Fibroblast of mammary gland (primary cell): ENCODE results near the gene SLC6A12.

Experiments
- DNase-seq: peaks from one replicate; pipeline ENCODE4 v3.0.0-alpha.2; 2010; ENCODE audit warnings: low read depth
- H3K4me3 ChIP-seq: 2 replicates; pipeline ENCODE4 v1.5.1; 2011; ENCODE audit warnings: low read depth, mild to moderate bottlenecking, low read length, moderate library complexity; ENCODE audit not compliant: control insufficient read depth
- CTCF ChIP-seq: conservative IDR thresholded peaks from 2 replicates; pipeline ENCODE4 v1.5.1; 2011; ENCODE audit warnings: low read depth, low read length, inconsistent platforms; ENCODE audit not compliant: control insufficient read depth, insufficient read depth

Gene SLC6A12

GRCh38 chr12:181921-182320, 32.0 kb downstream of the SLC6A12 start:
- TF ChIP-seq CTCF = no peak
- no peak for DNase-seq

DNA sequence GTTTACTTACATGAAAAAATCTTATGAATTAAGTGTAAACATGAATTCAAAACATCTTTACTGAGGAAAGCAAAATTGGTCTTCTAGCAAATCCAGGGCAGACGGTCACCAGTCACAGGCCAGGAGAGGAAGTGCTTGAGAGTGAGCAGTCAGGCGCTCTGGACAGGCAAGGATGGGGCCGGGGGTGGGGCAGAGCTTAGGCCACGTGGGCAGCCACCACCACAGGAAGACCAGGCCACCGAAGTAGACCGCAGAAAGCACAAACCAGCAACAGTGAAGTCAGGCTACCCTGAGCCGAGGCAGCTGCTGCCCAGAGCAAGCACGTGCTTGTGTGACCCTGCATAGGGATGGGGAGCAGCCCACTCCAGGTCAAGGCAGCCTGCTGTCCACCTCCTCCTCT, 33.5 kb downstream of the SLC6A12 start:
- DNase-seq = no peak
- no peak for TF ChIP-seq CTCF
- no peak overlapping the region for H3K4me3 ChIP-seq

More at GRCh38 chr12:181921-182320, 32.0 kb downstream of the SLC6A12 start:
- no peak overlapping the region for H3K4me3 ChIP-seq

DNA sequence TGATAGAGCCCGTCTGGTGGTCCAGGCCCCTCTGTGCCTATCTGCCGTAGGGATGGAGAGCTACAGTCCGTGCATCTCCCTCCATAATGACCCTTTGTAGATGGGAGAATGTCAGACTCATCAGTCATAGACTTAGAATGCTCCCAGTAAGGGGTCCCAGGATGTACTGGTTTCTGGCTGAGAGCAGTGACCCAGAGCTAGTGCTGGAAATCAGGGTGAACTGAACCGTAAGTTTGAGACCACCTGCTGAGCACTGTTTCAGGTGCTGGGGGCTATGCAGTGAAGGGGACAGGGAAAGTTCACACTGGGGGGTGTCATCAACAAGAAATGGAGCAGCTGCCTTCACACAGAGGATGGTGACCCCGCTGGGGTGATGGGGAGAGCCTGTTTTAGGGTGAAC, 34.1 kb downstream of the SLC6A12 start:
- no peak for TF ChIP-seq CTCF
- no peak for DNase-seq
- no peak overlapping the region for H3K4me3 ChIP-seq

DNA sequence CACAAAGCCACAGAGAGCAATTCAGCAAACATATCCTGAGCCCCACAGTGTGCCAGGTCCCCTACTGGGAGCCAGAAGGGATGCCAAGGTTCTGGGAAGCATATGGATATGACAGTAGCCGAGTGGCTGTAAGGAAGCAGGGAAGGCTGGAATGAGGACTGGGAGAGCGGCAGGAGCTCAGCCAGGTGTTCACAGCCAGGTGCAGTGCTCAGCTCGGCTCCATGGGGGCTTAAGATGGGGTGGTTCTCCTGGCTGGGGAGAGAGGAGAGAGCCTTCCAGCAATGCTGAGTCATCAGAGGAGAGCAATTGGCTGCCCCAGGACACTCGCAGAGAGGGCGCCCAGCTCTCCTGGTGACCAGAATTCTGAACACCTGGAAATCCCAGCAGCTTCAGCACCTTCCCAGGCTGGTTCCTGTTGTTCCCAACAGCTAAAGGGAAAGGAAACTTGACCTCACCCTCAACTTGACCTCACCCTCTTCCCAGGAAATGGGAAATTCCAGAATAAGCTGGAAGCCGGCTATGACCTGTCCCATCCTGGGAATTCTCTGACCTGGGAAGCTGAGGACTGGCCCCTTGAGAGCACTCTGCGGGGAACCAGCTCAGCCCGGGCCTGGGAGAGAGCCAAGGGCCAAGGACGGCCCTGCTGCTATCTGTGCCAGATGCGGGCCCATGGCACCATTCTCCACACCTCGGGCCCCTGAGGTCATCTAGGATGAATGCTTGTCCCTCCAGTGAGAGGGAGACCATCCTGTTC, 34.6 kb downstream of the SLC6A12 start:
- TF ChIP-seq CTCF = no peak
- no peak overlapping the region for H3K4me3 ChIP-seq
- DNase-seq = no peak

GRCh38 chr12:178829-179109, 35.2 kb downstream of the SLC6A12 start:
- DNase-seq = no peak
- no peak for TF ChIP-seq CTCF
- no peak overlapping the region for H3K4me3 ChIP-seq

DNA sequence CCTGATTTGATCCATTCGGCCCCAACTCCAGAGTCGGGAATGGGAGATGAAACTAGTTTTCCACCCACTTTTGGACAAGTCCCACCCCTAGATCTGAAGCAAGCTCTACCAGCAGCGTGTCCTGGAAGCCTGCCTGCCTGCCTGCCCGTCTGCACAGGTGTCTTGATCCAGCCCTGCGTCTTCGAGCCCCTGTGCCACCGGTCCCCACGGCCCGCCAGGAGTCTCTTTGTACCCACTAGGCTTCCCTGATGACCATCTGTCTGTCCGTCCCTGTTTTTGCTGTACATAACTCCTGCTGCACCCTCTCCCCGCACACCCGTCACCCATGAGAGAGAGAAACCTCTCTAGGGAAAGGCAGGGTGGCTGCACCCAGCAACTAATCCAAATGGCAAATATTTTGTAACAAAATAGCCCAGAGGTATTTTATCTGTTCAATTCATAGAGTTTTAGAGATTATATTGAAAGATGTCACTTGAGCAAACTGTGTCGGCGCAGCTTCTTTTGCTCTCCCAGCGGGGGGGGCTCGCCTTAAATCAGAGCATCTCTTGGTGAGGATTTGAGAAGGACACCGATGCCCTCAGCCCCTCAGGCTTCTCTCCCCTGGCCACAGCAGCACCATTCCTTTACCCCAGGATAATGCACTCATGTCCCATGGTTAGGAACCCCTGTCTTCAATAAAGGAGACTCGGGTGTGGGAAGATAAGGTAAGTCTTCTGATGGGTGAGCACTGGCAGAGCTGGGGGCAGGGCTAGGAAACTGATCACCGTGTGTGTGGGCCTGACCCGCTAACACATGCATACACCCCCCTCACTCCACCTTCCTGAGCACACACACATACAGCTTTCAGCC, 35.8 kb downstream of the SLC6A12 start:
- H3K4me3 ChIP-seq = no peak overlapping the region
- no peak for TF ChIP-seq CTCF
- no peak for DNase-seq
